Measurements from ENCODE around the gene PVR.
"Not testable (repeated sequence)": the region's sequence is repeated elsewhere in the genome, so short reads cannot be mapped to it uniquely, and the experiment has no call there.

PVR gene

GRCh38 chr19:44700547-44700946, 56.8 kb downstream of the PVR start:
- Mint-ChIP-seq H3K27me3 (ENCODE audit: low read depth) (peaks cover 3% of the 10 kb centered on the region), H3K4me1 (ENCODE audit: low read depth) (no peaks in the 10 kb centered on the region), H3K9me3 (no peaks in the 10 kb centered on the region)

GRCh38 chr19:44701228-44701627, 57.5 kb downstream of the PVR start:
- no peaks in the 10 kb centered on the region for H3K4me1 Mint-ChIP-seq (ENCODE audit: low read depth)
- no peaks in the 10 kb centered on the region for H3K36me3 Mint-ChIP-seq (ENCODE audit: low read depth)
- no peaks in the 10 kb centered on the region for H3K9me3 Mint-ChIP-seq
- peaks cover 3% of the 10 kb centered on the region for H3K27me3 Mint-ChIP-seq (ENCODE audit: low read depth)
- DNase-seq (ENCODE audit: low spot score), result no peak
- no peak overlapping the region for H3K4me3 Mint-ChIP-seq
- H3K27ac Mint-ChIP-seq, result no peak overlapping the region

More at GRCh38 chr19:44700547-44700946, 56.8 kb downstream of the PVR start:
- Mint-ChIP-seq H3K4me3 (no peak overlapping the region), H3K36me3 (ENCODE audit: low read depth) (no peaks in the 10 kb centered on the region), H3K27ac (no peak overlapping the region)
- DNase-seq (ENCODE audit: low spot score), result no peak

- Mint-ChIP-seq H3K4me3 (no peak overlapping the region), H3K36me3 (ENCODE audit: low read depth) (no peaks in the 10 kb centered on the region), H3K27ac (no peak overlapping the region), H3K4me1 (ENCODE audit: low read depth) (no peaks in the 10 kb centered on the region), H3K9me3 (no peaks in the 10 kb centered on the region), H3K27me3 (ENCODE audit: low read depth) (no peaks in the 10 kb centered on the region)
- DNase-seq (ENCODE audit: low spot score), result no peak
These were observed 59.0 kb downstream of the PVR start for GRCh38 chr19:44702551-44703176.

- Mint-ChIP-seq H3K27me3 (ENCODE audit: low read depth) (no peaks in the 10 kb centered on the region), H3K4me1 (ENCODE audit: low read depth) (no peaks in the 10 kb centered on the region), H3K36me3 (ENCODE audit: low read depth) (no peaks in the 10 kb centered on the region), H3K27ac (no peak overlapping the region), H3K9me3 (no peaks in the 10 kb centered on the region), H3K4me3 (no peak overlapping the region)
- no peak for DNase-seq (ENCODE audit: low spot score)
These were observed 59.8 kb downstream of the PVR start for GRCh38 chr19:44703336-44704078.

- Mint-ChIP-seq H3K36me3 (ENCODE audit: low read depth) (no peaks in the 10 kb centered on the region), H3K4me3 (no peak overlapping the region), H3K4me1 (ENCODE audit: low read depth) (no peaks in the 10 kb centered on the region), H3K27me3 (ENCODE audit: low read depth) (no peaks in the 10 kb centered on the region), H3K27ac (no peak overlapping the region), H3K9me3 (no peaks in the 10 kb centered on the region)
- no peak for DNase-seq (ENCODE audit: low spot score)
These were observed 61.3 kb downstream of the PVR start for GRCh38 chr19:44704982-44705381.

- Mint-ChIP-seq H3K27me3 (ENCODE audit: low read depth) (no peaks in the 10 kb centered on the region), H3K9me3 (no peaks in the 10 kb centered on the region), H3K4me3 (no peak overlapping the region), H3K27ac (no peak overlapping the region), H3K4me1 (ENCODE audit: low read depth) (no peaks in the 10 kb centered on the region), H3K36me3 (ENCODE audit: low read depth) (no peaks in the 10 kb centered on the region)
- DNase-seq (ENCODE audit: low spot score), result no peak
These were observed 61.8 kb downstream of the PVR start for GRCh38 chr19:44705502-44706010.

GRCh38 chr19:44706506-44707236, 63.0 kb downstream of the PVR start:
- no peaks in the 10 kb centered on the region for H3K27me3 Mint-ChIP-seq (ENCODE audit: low read depth)
- H3K4me3 Mint-ChIP-seq, result no peak overlapping the region
- H3K9me3 Mint-ChIP-seq, result no peaks in the 10 kb centered on the region
- no peaks in the 10 kb centered on the region for H3K36me3 Mint-ChIP-seq (ENCODE audit: low read depth)
- H3K4me1 Mint-ChIP-seq (ENCODE audit: low read depth), result no peaks in the 10 kb centered on the region
- DNase-seq (ENCODE audit: low spot score), result no peak
- no peak overlapping the region for H3K27ac Mint-ChIP-seq

- H3K4me3 Mint-ChIP-seq, result no peak overlapping the region
- H3K27ac Mint-ChIP-seq, result no peak overlapping the region
- no peaks in the 10 kb centered on the region for H3K27me3 Mint-ChIP-seq (ENCODE audit: low read depth)
- no peaks in the 10 kb centered on the region for H3K36me3 Mint-ChIP-seq (ENCODE audit: low read depth)
- no peak for DNase-seq (ENCODE audit: low spot score)
- H3K9me3 Mint-ChIP-seq, result no peaks in the 10 kb centered on the region
- no peaks in the 10 kb centered on the region for H3K4me1 Mint-ChIP-seq (ENCODE audit: low read depth)
These were observed 64.1 kb downstream of the PVR start for GRCh38 chr19:44707794-44708193.

GRCh38 chr19:44708940-44709339, 65.2 kb downstream of the PVR start:
- Mint-ChIP-seq H3K27me3 (ENCODE audit: low read depth) (no peaks in the 10 kb centered on the region), H3K36me3 (ENCODE audit: low read depth) (no peaks in the 10 kb centered on the region)
- no peak for DNase-seq (ENCODE audit: low spot score)

GRCh38 chr19:44709434-44710266, 65.9 kb downstream of the PVR start:
- not testable (repeated sequence) for H3K27me3 Mint-ChIP-seq (ENCODE audit: low read depth); H3K9me3 Mint-ChIP-seq; H3K27ac Mint-ChIP-seq; H3K4me1 Mint-ChIP-seq (ENCODE audit: low read depth); H3K36me3 Mint-ChIP-seq (ENCODE audit: low read depth); H3K4me3 Mint-ChIP-seq; DNase-seq (ENCODE audit: low spot score)

More at GRCh38 chr19:44708940-44709339, 65.2 kb downstream of the PVR start:
- H3K4me1 Mint-ChIP-seq (ENCODE audit: low read depth), result no peaks in the 10 kb centered on the region
- no peak overlapping the region for H3K4me3 Mint-ChIP-seq
- no peak overlapping the region for H3K27ac Mint-ChIP-seq
- H3K9me3 Mint-ChIP-seq, result no peaks in the 10 kb centered on the region

- no peak for DNase-seq (ENCODE audit: low spot score)
- Mint-ChIP-seq H3K4me1 (ENCODE audit: low read depth) (no peaks in the 10 kb centered on the region), H3K4me3 (no peak overlapping the region), H3K27me3 (ENCODE audit: low read depth) (no peaks in the 10 kb centered on the region), H3K9me3 (peaks cover 13% of the 10 kb centered on the region), H3K27ac (no peak overlapping the region), H3K36me3 (ENCODE audit: low read depth) (peaks cover 1% of the 10 kb centered on the region)
These were observed 66.8 kb downstream of the PVR start for GRCh38 chr19:44710483-44710882.

- peaks cover 1% of the 10 kb centered on the region for H3K36me3 Mint-ChIP-seq (ENCODE audit: low read depth)
- H3K27me3 Mint-ChIP-seq (ENCODE audit: low read depth), result no peaks in the 10 kb centered on the region
- no peak overlapping the region for H3K27ac Mint-ChIP-seq
- no peak for DNase-seq (ENCODE audit: low spot score)
- H3K4me1 Mint-ChIP-seq (ENCODE audit: low read depth), result no peaks in the 10 kb centered on the region
- H3K9me3 Mint-ChIP-seq, result peaks cover 19% of the 10 kb centered on the region
- H3K4me3 Mint-ChIP-seq, result no peak overlapping the region
These were observed 69.3 kb downstream of the PVR start for GRCh38 chr19:44712864-44713515.
